Measurements from ENCODE around the gene SLC13A5. TPM values are rescaled to one million over a fixed set of nuclear protein-coding genes. Genes with fewer than 3 reads are reported as not detected.

Gene SLC13A5
- total RNA-seq, 1 donor from 2014 or later = not detected

- peak; percentile 94 for DNase-seq
- H3K27ac ChIP-seq (replicated peaks) = peak within 1 kb of the TSS; percentile 95
- intact Hi-C loops (cut with micrococcal nuclease) = no loop called here
- peak within 1 kb of the TSS; percentile 99 for H3K4me3 ChIP-seq
- H3K27me3 ChIP-seq (ENCODE audit: low read depth) = no peaks in the 10 kb centered on the region
- H3K36me3 ChIP-seq = peaks cover 33% of the 10 kb centered on the region
- TF ChIP-seq CTCF (IDR thresholded peaks at IDR 0.05; ENCODE audit: borderline replicate concordance) = no peak
- no peaks in the 10 kb centered on the region for H3K9me3 ChIP-seq (replicated peaks)
- H3K4me1 ChIP-seq = peaks cover 47% of the 10 kb centered on the region
Measured at GRCh38 chr17:6640536-6641246, 72.5 kb downstream of the SLC13A5 start, which contains the start of the genes KIAA0753 and TXNDC17. Gene KIAA0753 (minus strand): TSS chr17:6640711. CDS start chr17:6635103, 5,608 bp downstream. Gene TXNDC17 (plus strand): TSS chr17:6641060. CDS start chr17:6641083, 23 bp downstream.

- H3K36me3 ChIP-seq = peaks cover 27% of the 10 kb centered on the region
- TF ChIP-seq CTCF (IDR thresholded peaks at IDR 0.05; ENCODE audit: borderline replicate concordance) = no peak
- intact Hi-C loops (cut with micrococcal nuclease) = no loop called here
- no peak for DNase-seq
- peaks cover 43% of the 10 kb centered on the region for H3K4me1 ChIP-seq
- peak overlapping the region; percentile 99 for H3K4me3 ChIP-seq
- H3K27me3 ChIP-seq (ENCODE audit: low read depth) = no peaks in the 10 kb centered on the region
- peak overlapping the region; percentile 95 for H3K27ac ChIP-seq (replicated peaks)
- H3K9me3 ChIP-seq (replicated peaks) = no peaks in the 10 kb centered on the region
Measured at GRCh38 chr17:6639586-6640535, 73.3 kb downstream of the SLC13A5 start.

DNA sequence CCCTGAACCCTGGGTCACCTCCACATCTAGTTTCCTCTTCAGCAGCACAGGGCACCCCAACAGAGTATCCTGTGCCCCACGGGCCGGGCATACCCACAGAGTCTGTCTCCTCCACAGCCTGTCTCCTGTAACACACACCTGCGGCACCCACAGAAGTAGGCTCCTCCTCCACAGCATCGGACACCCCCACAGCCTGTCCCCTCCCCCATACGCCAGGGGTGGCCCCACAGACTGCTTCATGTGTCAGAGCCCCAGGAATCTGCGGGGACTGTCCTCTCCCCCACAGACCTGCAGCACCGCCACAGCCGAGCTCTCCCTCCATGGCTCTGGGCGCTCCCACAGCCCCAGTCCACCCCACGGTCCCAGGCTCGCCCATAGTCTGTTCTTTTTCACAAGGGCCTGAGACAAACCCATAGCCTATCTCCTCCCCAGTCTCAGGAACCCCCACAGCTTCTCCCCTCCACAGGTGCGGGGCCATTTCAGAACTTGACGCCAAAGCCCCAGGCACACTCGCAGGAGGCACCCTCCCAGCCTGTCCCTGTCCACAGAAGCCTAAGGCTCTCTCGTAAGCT, 74.1 kb downstream of the SLC13A5 start:
- Histone ChIP-seq H3K4me3 (peak overlapping the region; percentile 99), H3K36me3 (peaks cover 23% of the 10 kb centered on the region), H3K4me1 (peaks cover 43% of the 10 kb centered on the region), H3K9me3 (replicated peaks) (no peaks in the 10 kb centered on the region), H3K27me3 (ENCODE audit: low read depth) (no peaks in the 10 kb centered on the region), H3K27ac (replicated peaks) (no peak overlapping the region)
- no peak for TF ChIP-seq CTCF (IDR thresholded peaks at IDR 0.05; ENCODE audit: borderline replicate concordance)
- intact Hi-C loops (cut with micrococcal nuclease) = no loop called here
- no peak for DNase-seq

GRCh38 chr17:6638046-6638908, 74.9 kb downstream of the SLC13A5 start:
- no peak overlapping the region for H3K27ac ChIP-seq (replicated peaks)
- no peak for DNase-seq
- no peaks in the 10 kb centered on the region for H3K9me3 ChIP-seq (replicated peaks)
- H3K36me3 ChIP-seq = peaks cover 23% of the 10 kb centered on the region
- no peaks in the 10 kb centered on the region for H3K27me3 ChIP-seq (ENCODE audit: low read depth)
- intact Hi-C loops (cut with micrococcal nuclease) = no loop called here
- H3K4me1 ChIP-seq = peaks cover 43% of the 10 kb centered on the region
- H3K4me3 ChIP-seq = peak overlapping the region; percentile 99
- no peak for TF ChIP-seq CTCF (IDR thresholded peaks at IDR 0.05; ENCODE audit: borderline replicate concordance)
